AG10803 (cell line): ENCODE measurements around the gene SLC37A2.
"Not testable (repeated sequence)": the region's sequence is repeated elsewhere in the genome, so short reads cannot be mapped to it uniquely, and the experiment has no call there.

Experiments used
- DNase-seq: peaks from one replicate; pipeline ENCODE4 v3.0.0; 2010; ENCODE audit warnings: low read depth
- H3K4me3 ChIP-seq: 2 replicates; pipeline ENCODE4 v1.5.1; 2011; ENCODE audit warnings: mild to moderate bottlenecking, low read length, control low read depth
- TF ChIP-seq, protein P1 (sequence below): conservative IDR thresholded peaks from 2 replicates; pipeline ENCODE4 v1.5.1; 2011; ENCODE audit warnings: mild to moderate bottlenecking, low read length, control low read depth, inconsistent platforms

Gene SLC37A2

DNA sequence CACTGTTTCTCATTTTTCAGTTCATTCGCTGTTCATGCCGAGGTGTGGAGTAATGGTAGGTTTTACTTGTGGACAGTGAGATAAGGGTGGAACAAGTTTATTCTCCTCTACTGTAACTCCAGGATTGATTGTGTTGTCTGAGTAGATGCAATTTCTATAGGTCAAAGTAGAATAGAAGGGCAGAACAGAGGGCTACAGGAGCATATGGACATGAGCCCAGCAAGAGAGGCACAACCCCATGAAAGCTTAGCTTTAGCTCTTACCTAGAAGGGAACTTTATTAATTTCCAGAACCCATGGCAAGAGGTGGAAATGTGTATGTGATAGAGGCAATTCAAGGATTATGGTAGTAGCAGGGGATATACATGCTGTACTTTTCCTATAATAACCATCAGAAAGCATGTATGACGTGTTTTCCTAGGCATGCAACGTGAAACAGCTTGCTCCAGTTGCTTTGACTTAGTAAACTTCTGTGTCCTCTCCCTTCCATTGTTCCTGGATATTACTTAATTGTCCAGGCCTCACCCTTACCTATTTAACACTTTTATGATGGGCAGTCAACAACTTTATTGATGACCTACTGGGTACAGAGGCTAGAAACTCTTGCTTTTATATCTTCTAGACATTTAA lies 13.8 kb upstream of the SLC37A2 start:
- DNase-seq: no peak
- TF ChIP-seq, protein P1, sequence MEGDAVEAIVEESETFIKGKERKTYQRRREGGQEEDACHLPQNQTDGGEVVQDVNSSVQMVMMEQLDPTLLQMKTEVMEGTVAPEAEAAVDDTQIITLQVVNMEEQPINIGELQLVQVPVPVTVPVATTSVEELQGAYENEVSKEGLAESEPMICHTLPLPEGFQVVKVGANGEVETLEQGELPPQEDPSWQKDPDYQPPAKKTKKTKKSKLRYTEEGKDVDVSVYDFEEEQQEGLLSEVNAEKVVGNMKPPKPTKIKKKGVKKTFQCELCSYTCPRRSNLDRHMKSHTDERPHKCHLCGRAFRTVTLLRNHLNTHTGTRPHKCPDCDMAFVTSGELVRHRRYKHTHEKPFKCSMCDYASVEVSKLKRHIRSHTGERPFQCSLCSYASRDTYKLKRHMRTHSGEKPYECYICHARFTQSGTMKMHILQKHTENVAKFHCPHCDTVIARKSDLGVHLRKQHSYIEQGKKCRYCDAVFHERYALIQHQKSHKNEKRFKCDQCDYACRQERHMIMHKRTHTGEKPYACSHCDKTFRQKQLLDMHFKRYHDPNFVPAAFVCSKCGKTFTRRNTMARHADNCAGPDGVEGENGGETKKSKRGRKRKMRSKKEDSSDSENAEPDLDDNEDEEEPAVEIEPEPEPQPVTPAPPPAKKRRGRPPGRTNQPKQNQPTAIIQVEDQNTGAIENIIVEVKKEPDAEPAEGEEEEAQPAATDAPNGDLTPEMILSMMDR: no peak
- H3K4me3 ChIP-seq: no peak overlapping the region

DNA sequence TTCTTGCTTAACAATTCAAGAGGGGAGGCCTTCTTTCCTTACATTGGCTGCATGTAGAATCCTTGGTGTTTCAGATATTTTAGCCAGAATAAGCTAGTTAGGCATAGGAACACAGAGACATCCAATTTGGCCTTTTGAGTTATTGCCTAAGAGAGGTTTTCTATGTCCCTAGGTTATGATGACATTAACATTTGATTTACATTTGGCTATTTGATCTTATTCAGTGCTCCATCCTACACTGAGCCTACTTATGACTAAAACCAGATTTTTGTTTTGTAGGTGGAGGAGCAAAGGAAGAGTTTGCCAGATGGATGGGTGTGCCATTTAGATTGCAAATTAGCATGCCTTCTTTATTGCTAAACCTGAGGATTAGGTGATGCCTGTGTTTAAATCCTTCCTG lies 11.1 kb upstream of the SLC37A2 start:
- H3K4me3 ChIP-seq: no peak overlapping the region
- TF ChIP-seq, protein P1: no peak
- no peak for DNase-seq

DNA sequence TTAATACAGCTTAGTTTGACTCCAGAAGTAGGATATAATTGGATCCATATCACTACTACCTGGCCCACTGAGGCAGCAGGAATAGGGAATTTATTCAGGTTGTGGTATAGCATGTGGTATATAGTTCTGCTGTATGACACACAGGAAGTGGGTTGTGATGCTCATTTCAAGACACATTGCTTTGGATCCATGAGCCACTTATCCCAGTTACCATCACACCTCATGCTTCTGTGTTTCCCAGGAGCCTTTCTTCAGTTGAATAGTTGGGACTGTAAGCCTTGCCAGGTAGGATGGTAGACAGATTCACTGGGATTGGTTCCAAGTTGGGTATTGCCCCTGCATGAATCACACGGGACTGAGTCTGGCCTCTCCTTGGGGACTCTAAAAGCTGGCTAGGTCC lies 9.9 kb upstream of the SLC37A2 start:
- no peak for DNase-seq
- no peak overlapping the region for H3K4me3 ChIP-seq
- TF ChIP-seq, protein P1: no peak

DNA sequence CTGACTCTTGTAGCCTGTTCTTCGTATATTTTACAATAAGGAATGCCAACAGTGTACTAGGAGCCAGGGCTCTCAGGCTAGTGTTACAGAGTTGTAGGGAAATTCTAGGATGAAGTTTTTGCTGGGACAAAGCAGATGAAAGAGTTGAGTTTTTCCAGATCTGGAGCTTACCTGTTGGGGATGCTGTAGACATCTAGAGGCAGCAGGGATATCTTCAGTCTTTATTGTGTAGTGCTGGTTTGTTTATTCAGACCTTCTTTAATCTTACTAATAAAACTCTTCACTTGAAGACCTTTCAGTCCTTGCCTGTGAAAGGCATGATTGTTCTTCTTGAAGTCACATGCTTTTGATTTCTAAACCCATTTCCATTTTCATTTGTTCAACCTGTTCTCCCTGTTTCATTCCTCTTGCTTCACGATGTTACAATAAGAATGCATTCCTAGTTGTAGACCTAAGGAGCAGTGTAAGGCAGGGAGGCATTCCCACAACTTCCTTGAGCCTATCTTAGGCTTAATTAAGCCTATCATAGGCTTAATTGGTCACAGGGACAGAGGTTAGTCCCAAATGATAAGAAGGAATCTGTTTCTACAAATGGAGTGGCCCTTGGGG lies 7.9 kb upstream of the SLC37A2 start:
- no peak overlapping the region for H3K4me3 ChIP-seq
- TF ChIP-seq, protein P1: no peak
- DNase-seq: no peak

DNA sequence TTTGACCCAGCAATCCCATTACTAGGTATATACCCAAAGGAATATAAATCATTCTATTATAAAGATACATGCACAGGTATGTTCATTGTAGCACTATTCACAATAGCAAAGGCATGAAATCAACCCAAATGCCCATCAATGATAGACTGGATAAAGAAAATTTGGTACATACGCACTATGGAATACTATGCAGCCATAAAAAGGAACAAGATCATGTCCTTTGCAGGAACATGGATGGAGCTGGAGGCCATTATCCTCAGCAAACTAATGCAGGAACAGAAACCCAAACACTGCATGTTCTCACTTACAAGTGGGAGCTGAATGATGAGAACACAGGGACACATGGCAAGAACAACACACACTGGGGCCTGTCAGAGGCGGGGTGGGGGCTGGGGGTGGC lies 7.0 kb upstream of the SLC37A2 start:
- DNase-seq, H3K4me3 ChIP-seq: not testable (repeated sequence)

DNA sequence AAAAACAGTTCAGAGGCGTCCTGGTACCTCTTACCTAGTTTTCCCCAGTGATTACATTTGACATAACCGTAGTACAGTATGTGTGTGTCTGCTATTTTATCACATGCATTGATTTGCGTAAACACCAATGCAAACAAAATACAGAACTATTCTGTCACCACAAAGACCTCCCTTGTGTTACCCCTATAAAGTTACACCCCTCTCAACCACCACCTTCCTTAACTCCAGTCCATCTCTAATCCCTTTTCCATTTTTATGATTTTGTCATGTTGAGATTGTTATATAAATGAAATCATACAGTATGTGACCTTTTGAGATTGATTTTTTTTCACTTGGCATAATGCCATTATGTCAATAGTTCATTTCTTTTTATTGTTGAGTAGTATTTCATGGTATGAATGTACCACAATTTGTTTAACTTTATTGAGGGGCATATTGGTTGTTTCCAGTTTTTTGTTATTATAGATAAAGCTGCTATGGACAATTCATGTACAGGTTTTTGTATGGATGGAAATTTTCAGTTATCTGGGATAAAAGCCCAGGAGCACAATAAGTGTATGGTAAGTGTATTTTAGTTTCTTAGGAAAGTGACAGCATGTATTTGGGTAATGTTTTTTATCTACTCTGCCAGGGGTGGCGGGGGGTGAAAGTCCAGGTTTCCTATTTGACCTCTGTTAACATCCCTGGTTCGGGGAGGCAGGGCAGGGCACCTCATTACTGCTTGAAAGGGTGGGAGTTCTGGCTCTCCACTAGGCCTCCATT lies 6.0 kb upstream of the SLC37A2 start:
- TF ChIP-seq, protein P1: no peak
- H3K4me3 ChIP-seq: no peak overlapping the region
- DNase-seq: no peak

DNA sequence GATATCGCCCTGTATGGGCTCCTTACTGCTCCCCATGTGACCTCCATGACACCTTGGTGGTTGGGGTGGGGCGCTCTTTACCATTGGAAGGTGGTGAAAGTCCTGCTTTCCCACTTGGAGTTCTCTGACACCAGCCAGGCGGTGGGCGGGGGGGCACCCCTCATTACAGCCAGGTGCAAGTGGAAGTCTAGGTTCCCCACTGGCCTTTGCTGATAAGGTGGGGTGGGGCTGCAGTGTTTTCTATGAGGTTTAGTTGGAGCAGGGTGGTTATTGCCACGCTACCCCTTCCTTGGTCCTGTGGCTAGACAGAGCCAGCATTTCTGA lies 5.5 kb upstream of the SLC37A2 start:
- TF ChIP-seq, protein P1: no peak
- no peak overlapping the region for H3K4me3 ChIP-seq
- no peak for DNase-seq
